T-helper 17 cell (primary cell): ENCODE measurements around the gene GSTT2. TPM values are rescaled to one million over a fixed set of nuclear protein-coding genes. Genes with fewer than 3 reads are reported as not detected.

ENCODE experiments used
- ATAC-seq: fragments of 150-1000 bp; cut with Tn5 transposase; 2 replicates; pipeline ENCODE4 v1.10.0; 2021; ENCODE audit warnings: mild to moderate bottlenecking, moderate library complexity
- DNase-seq, 3 donors: peaks; one replicate each; pipeline versions ENCODE4 v3.0.0 to v3.0.0-alpha.2; 2020 to 2021
- H3K9me3 ChIP-seq: one replicate; pipeline ENCODE4 v1.7.0; 2013; ENCODE audit warnings: low read length, mild to moderate bottlenecking; ENCODE audit not compliant: control insufficient read depth, poor library complexity, severe bottlenecking
- H3K27ac Mint-ChIP-seq: one replicate; pipeline ENCODE4 v1.8.0; 2022; ENCODE audit warnings: mild to moderate bottlenecking, moderate library complexity, mixed read lengths
- H3K27me3 Mint-ChIP-seq: one replicate; pipeline ENCODE4 v1.8.0; 2022; ENCODE audit warnings: mixed read lengths
- H3K36me3 Mint-ChIP-seq: one replicate; pipeline ENCODE4 v1.8.0; 2022; ENCODE audit warnings: low read depth, mixed read lengths
- H3K4me1 Mint-ChIP-seq: one replicate; pipeline ENCODE4 v1.8.0; 2022; ENCODE audit warnings: mild to moderate bottlenecking, mixed read lengths
- H3K4me3 Mint-ChIP-seq: one replicate; pipeline ENCODE4 v1.8.0; 2022; ENCODE audit warnings: mild to moderate bottlenecking, moderate library complexity, mixed read lengths
- total RNA-seq, 4 donors: library from RNA in 2 of 4; stranded (reverse) in 2 of 4; gene quantifications; one replicate each; pipeline ENCODE4 v1.2.3 and lab custom pipeline; 2022 to 2026

GSTT2 gene
- total RNA-seq, 2 donors from 2014 or later = not detected

DNA sequence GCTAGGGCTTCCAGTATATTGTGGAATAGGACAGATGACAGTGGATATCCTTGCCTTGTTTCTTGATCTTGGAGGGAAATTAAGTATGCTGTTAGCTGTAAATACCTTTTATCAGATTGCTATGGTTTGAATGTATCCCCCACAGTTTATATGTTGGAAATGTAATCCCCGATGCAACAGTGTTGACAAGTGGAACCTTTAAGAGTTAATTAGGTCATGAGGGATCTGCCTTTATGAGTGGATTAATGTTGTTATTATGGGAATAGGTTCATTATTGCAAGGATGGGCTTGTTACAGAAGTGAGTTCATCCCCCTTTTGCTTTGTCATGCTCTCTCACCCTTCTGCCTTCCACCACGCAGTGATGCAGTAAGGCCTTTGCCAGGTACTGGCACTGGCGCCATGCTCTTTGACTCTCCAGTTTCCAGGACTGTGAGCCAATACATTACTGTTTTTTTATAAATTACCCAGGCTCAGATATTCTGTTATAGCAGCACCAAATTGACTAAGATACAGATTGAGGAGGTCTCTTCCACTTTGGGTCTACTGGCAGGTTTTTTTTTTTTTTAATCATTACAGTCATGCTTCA is 47.5 kb downstream of the GSTT2 start:
- Mint-ChIP-seq H3K4me1 (peaks cover 24% of the 10 kb centered on the region), H3K4me3 (no peak overlapping the region), H3K27ac (no peak overlapping the region), H3K36me3 (peaks cover 2% of the 10 kb centered on the region), H3K27me3 (no peaks in the 10 kb centered on the region)
- ATAC-seq (no peak), DNase-seq (no peak)
- no peaks in the 10 kb centered on the region for H3K9me3 ChIP-seq

DNA sequence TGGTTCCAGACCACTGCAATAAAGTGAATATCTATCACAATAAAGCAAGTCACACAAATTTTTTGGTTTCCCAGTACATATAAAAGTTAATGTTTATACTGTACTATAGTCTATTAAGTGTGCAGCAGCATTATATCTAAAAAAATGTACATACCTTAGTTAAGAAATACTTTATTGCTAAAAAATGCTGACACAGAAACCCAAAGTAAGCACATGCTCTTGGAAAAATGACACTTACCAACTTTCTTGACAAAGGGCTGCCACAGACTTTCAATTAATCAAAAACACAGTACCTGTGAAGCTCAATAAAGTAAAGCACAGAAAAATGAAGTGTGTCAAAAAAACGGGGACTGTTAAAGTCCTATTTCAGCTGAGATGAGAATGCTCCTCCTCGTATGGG is 48.1 kb downstream of the GSTT2 start:
- Mint-ChIP-seq H3K27me3 (no peaks in the 10 kb centered on the region), H3K4me1 (peaks cover 23% of the 10 kb centered on the region), H3K36me3 (peaks cover 2% of the 10 kb centered on the region), H3K27ac (no peak overlapping the region), H3K4me3 (no peak overlapping the region)
- H3K9me3 ChIP-seq = no peaks in the 10 kb centered on the region
- ATAC-seq (no peak), DNase-seq (no peak)

DNA sequence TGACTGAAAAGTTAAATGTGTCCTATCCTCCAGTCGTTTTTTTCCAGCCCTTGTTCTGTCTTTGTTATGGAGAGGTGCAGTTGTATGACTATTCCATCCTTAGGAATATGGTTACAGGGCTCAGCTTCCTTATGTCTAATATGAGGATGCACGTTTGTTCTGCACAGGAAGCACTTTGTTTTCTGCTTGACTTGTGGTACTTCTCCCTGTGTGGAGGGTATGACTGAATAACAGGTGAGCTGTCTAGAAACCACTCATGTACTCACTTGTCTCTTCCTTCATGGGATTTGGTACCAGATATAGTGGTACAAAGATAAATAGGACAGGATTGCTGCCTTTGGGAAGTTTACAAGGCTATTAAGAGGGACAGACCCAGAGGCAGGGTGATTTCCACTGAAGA is 48.6 kb downstream of the GSTT2 start:
- DNase-seq (no peak), ATAC-seq (no peak)
- H3K9me3 ChIP-seq = no peaks in the 10 kb centered on the region
- H3K4me3 Mint-ChIP-seq = no peak overlapping the region
- H3K4me1 Mint-ChIP-seq = peaks cover 20% of the 10 kb centered on the region
- no peaks in the 10 kb centered on the region for H3K27me3 Mint-ChIP-seq
- H3K36me3 Mint-ChIP-seq = peaks cover 2% of the 10 kb centered on the region
- H3K27ac Mint-ChIP-seq = no peak overlapping the region

DNA sequence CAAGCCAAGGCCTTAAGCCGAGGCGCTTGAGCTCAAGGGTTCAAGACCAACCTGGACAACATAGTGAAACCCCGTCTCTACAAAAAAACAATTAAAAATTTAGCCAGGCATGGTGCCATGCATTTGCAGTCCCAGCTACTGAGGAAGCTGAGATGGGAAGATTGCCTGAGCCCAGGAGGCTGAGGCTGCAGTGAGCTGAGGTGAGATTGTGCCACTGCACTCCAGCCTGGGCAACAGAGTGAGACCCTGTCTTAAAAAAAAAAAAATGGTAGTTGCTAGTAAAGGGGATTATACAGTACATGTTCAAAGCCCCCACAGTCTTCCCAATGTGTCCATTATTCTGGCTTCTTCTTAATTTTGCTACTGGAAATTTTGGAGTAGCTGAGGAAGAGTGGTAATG is 49.4 kb downstream of the GSTT2 start:
- no peaks in the 10 kb centered on the region for H3K9me3 ChIP-seq
- Mint-ChIP-seq H3K4me3 (no peak overlapping the region), H3K27ac (no peak overlapping the region), H3K4me1 (peaks cover 24% of the 10 kb centered on the region), H3K27me3 (no peaks in the 10 kb centered on the region), H3K36me3 (peaks cover under 1% of the 10 kb centered on the region)
- DNase-seq = no peak
- no peak for ATAC-seq

DNA sequence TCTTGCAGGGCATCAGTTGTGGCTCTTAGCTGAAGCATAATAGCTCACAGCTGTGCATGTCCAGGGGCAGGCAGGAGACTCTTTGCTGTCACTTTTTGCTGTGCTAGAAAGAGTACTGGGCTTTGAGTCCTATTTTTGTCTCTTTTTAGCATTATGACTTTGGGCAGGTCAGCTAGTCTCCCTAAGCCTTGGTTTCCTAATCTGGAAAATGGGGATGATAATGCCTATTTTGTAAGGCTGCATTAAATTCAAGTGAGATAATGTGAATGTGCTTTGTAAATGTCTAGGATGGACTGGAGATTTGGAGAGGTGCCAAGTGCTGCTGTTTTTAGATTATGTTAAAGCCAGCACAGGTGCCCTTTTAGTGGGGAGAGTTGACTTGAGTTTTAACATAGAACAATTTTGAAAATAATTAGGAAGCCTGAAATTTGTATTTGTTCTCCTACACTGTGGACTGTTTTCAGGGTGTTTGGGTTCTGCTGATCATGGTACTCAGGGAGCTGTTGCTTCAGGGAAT is 50.3 kb downstream of the GSTT2 start:
- ATAC-seq (no peak), DNase-seq (no peak)
- H3K4me3 Mint-ChIP-seq = no peak overlapping the region
- H3K9me3 ChIP-seq = no peaks in the 10 kb centered on the region
- H3K4me1 Mint-ChIP-seq = peaks cover 29% of the 10 kb centered on the region
- no peaks in the 10 kb centered on the region for H3K27me3 Mint-ChIP-seq
- no peak overlapping the region for H3K27ac Mint-ChIP-seq
- H3K36me3 Mint-ChIP-seq = no peaks in the 10 kb centered on the region

Other genes starting within 250 kb of the GSTT2 start
- gene ZNF70, start 229.0 kb upstream of the GSTT2 start, total RNA-seq = 1 to 10 TPM; 1.8 to 1.9 TPM
- gene VPREB3, start 225.7 kb upstream of the GSTT2 start, total RNA-seq = 1 to 10 TPM in 1 of 2 donors, not detected in 1; 4.4 TPM
- under 1 TPM; 0.30 to 0.81 TPM for gene C22orf15, start 217.1 kb upstream of the GSTT2 start, total RNA-seq
- gene CHCHD10, start 212.2 kb upstream of the GSTT2 start, total RNA-seq = 10 to 100 TPM; 31.6 to 44.0 TPM
- 1 to 10 TPM in 1 of 2 donors, under 1 TPM in 1; 0.76 to 1.2 TPM for gene MMP11, start 207.3 kb upstream of the GSTT2 start, total RNA-seq
- gene SMARCB1, start 193.2 kb upstream of the GSTT2 start, total RNA-seq = 10 to 100 TPM; 45.0 to 53.6 TPM
- gene DERL3, start 141.1 kb upstream of the GSTT2 start, total RNA-seq = 1 to 10 TPM; 2.7 to 3.6 TPM
- 10 to 100 TPM in 1 of 2 donors, 1 to 10 TPM in 1; 9.8 to 11.9 TPM for gene SLC2A11, start 122.3 kb upstream of the GSTT2 start, total RNA-seq
- gene MIF, start 85.8 kb upstream of the GSTT2 start, total RNA-seq = 100 to 1,000 TPM; 219 to 223 TPM
- gene GSTT2B, start 18.9 kb upstream of the GSTT2 start, total RNA-seq = not detected
- 1 to 10 TPM; 2.4 to 3.5 TPM for gene DDTL, start 13.2 kb upstream of the GSTT2 start, total RNA-seq
- gene DDT, start 5.7 kb upstream of the GSTT2 start, total RNA-seq = 10 to 100 TPM; 69.4 to 74.2 TPM
- not detected for gene GSTT4, start 25.3 kb downstream of the GSTT2 start, total RNA-seq
- 100 to 1,000 TPM; 112 to 126 TPM for gene CABIN1, start 31.2 kb downstream of the GSTT2 start, total RNA-seq
- gene SUSD2, start 201.4 kb downstream of the GSTT2 start, total RNA-seq = 1 to 10 TPM in 1 of 2 donors, under 1 TPM in 1; 0.80 to 1.1 TPM